ENCODE measurements around the gene PAXX. TPM values are rescaled to one million over a fixed set of nuclear protein-coding genes. Genes with fewer than 3 reads are reported as not detected.

PAXX gene
- total RNA-seq, 1 donor from 2014 or later = 51.4 TPM

DNA sequence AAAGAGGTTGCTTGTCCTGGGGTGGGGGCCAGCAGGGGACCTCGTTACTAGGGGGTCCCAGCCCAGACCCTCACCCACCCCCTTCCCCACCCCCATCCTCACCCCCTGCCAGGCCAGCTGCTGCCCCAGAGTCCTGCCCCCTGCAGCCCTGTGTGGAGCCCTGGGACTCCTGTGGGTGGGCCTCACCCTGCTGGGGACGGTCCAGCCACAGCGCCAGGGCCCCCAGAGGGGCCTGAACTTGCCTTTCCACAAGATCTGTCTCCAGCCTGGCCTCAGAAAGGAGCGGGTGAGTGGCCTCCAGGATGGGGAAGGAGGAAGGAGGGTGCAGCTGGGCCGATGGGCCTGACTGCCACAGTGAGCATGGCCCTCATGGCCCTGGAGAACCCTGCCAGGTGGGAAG is 22.4 kb upstream of the PAXX start:
- TF ChIP-seq, protein P1, sequence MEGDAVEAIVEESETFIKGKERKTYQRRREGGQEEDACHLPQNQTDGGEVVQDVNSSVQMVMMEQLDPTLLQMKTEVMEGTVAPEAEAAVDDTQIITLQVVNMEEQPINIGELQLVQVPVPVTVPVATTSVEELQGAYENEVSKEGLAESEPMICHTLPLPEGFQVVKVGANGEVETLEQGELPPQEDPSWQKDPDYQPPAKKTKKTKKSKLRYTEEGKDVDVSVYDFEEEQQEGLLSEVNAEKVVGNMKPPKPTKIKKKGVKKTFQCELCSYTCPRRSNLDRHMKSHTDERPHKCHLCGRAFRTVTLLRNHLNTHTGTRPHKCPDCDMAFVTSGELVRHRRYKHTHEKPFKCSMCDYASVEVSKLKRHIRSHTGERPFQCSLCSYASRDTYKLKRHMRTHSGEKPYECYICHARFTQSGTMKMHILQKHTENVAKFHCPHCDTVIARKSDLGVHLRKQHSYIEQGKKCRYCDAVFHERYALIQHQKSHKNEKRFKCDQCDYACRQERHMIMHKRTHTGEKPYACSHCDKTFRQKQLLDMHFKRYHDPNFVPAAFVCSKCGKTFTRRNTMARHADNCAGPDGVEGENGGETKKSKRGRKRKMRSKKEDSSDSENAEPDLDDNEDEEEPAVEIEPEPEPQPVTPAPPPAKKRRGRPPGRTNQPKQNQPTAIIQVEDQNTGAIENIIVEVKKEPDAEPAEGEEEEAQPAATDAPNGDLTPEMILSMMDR (IDR thresholded peaks at IDR 0.05) = no peak
- Mint-ChIP-seq H3K4me3 (ENCODE audit: unreplicated experiment) (no peak overlapping the region), H3K9me3 (ENCODE audit: unreplicated experiment) (no peaks in the 10 kb centered on the region), H3K27ac (ENCODE audit: unreplicated experiment) (no peak overlapping the region), H3K4me1 (ENCODE audit: unreplicated experiment) (no peaks in the 10 kb centered on the region), H3K36me3 (ENCODE audit: unreplicated experiment) (no peaks in the 10 kb centered on the region), H3K27me3 (ENCODE audit: unreplicated experiment) (peaks cover 3% of the 10 kb centered on the region)
- no peak for DNase-seq (ENCODE audit: extremely low spot score, unreplicated experiment)

DNA sequence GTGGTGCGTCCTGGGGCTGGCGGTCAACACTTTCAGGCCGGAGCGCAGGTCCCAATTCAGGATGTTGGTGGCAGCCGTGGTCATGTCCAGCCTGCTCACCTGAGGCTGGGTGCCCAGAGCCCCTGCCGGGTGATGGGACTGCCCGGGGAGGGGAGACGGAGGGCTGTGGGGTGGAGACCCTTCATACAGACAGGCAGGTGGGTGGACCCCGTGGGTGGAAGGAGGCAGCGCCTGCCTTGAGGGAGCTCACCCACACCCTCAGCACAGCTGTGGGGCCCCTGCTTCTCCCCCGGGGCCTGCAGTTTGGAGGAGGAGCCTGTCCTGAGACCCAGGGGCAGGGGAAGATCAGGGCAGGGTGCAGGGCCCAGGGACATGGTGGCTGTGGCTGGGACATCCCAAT is 21.9 kb upstream of the PAXX start:
- Mint-ChIP-seq H3K27me3 (ENCODE audit: unreplicated experiment) (peaks cover 3% of the 10 kb centered on the region), H3K4me1 (ENCODE audit: unreplicated experiment) (peaks cover 3% of the 10 kb centered on the region), H3K36me3 (ENCODE audit: unreplicated experiment) (no peaks in the 10 kb centered on the region), H3K4me3 (ENCODE audit: unreplicated experiment) (no peak overlapping the region), H3K9me3 (ENCODE audit: unreplicated experiment) (no peaks in the 10 kb centered on the region), H3K27ac (ENCODE audit: unreplicated experiment) (no peak overlapping the region)
- DNase-seq (ENCODE audit: extremely low spot score, unreplicated experiment) = no peak
- TF ChIP-seq, protein P1 (IDR thresholded peaks at IDR 0.05) = no peak

DNA sequence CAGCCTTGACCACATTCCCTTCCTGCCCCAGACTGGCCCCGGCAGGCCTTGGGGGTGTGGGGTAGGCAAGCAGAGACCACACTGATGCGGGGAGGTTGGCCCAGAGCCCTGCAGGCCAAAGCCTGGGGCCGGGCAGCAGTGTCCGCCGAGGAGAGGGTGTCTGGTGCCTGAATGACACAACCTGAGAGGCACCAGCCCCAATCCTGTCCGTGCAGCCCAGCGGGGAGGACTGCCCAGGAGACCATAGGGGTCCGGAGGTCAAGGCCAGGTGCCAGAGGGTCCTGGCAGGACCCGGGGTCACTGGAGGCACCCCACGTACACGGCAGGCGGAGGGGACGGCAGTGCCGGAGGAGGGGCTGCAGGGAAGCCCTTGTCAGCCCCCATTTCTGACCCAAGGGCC is 20.5 kb upstream of the PAXX start:
- peaks cover 4% of the 10 kb centered on the region for H3K4me1 Mint-ChIP-seq (ENCODE audit: unreplicated experiment)
- H3K27ac Mint-ChIP-seq (ENCODE audit: unreplicated experiment) = no peak overlapping the region
- H3K36me3 Mint-ChIP-seq (ENCODE audit: unreplicated experiment) = no peaks in the 10 kb centered on the region
- no peaks in the 10 kb centered on the region for H3K27me3 Mint-ChIP-seq (ENCODE audit: unreplicated experiment)
- no peaks in the 10 kb centered on the region for H3K9me3 Mint-ChIP-seq (ENCODE audit: unreplicated experiment)
- DNase-seq (ENCODE audit: extremely low spot score, unreplicated experiment) = no peak
- H3K4me3 Mint-ChIP-seq (ENCODE audit: unreplicated experiment) = no peak overlapping the region
- TF ChIP-seq, protein P1 (IDR thresholded peaks at IDR 0.05) = no peak

DNA sequence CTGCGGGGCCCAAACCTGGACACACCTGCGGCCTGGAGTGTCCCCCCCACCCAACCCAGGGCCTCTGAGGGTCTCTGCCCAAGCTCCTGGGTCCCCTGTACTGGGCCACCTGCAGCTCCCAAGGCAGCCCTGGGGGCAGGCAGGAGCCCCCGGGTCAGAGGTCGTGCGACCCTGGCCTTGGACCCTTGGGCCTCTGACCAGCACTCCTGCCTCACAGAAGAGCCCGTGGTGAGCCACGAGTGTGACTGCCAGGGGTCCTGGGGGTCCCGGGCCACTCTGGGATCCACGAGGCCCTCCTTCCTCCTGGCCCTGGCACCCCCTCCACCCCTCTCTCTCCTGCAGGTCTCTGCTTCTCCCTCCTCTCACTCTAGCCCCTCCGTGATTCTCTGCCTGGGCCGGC is 19.9 kb upstream of the PAXX start:
- no peaks in the 10 kb centered on the region for H3K36me3 Mint-ChIP-seq (ENCODE audit: unreplicated experiment)
- no peak overlapping the region for H3K27ac Mint-ChIP-seq (ENCODE audit: unreplicated experiment)
- H3K27me3 Mint-ChIP-seq (ENCODE audit: unreplicated experiment) = no peaks in the 10 kb centered on the region
- H3K4me1 Mint-ChIP-seq (ENCODE audit: unreplicated experiment) = peaks cover 4% of the 10 kb centered on the region
- no peak for DNase-seq (ENCODE audit: extremely low spot score, unreplicated experiment)
- no peaks in the 10 kb centered on the region for H3K9me3 Mint-ChIP-seq (ENCODE audit: unreplicated experiment)
- TF ChIP-seq, protein P1 (IDR thresholded peaks at IDR 0.05) = no peak
- H3K4me3 Mint-ChIP-seq (ENCODE audit: unreplicated experiment) = no peak overlapping the region

DNA sequence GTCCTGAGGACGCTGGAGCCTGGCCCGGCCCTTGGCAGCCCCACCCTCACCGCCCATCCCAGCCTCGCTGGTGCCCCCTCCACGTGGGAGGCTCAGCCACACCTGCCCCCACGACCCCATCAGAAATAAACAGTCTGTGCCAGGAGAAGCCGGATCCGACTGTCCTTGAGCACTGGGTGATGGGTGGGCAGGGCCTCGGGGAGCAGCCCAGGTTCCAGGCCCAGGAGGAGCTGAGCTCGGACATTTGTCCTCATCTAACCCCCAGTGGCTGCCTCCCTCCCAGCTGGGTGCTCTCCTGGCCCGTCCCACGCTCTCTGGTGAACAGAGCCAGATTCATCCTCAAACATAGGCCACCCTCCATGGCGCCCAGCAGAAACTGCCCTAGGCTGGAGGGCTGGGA is 19.5 kb upstream of the PAXX start:
- Mint-ChIP-seq H3K4me3 (ENCODE audit: unreplicated experiment) (no peak overlapping the region), H3K27ac (ENCODE audit: unreplicated experiment) (no peak overlapping the region), H3K9me3 (ENCODE audit: unreplicated experiment) (no peaks in the 10 kb centered on the region), H3K4me1 (ENCODE audit: unreplicated experiment) (peaks cover 4% of the 10 kb centered on the region), H3K36me3 (ENCODE audit: unreplicated experiment) (no peaks in the 10 kb centered on the region), H3K27me3 (ENCODE audit: unreplicated experiment) (no peaks in the 10 kb centered on the region)
- no peak for DNase-seq (ENCODE audit: extremely low spot score, unreplicated experiment)
- TF ChIP-seq, protein P1 (IDR thresholded peaks at IDR 0.05) = no peak
